Tibial nerve (tissue), 4 donors: ENCODE data around the gene KRT25. TPM values are rescaled to one million over a fixed set of nuclear protein-coding genes. Genes with fewer than 3 reads are reported as not detected.
A peak's percentile ranks its signal among the peaks of the same experiment; 100 is the strongest.

Source experiments
- DNase-seq, 2 donors: peaks; one replicate each; pipeline ENCODE4 v3.0.0-alpha.2; 2019; ENCODE audit warnings: low spot score in 2 of 2
- H3K27ac ChIP-seq, 4 donors: fragments of 200-600 bp; sonication (generic) in 3 of 4; one replicate each; pipeline ENCODE4 v1.5.1; 2017 to 2019; ENCODE audit warnings: mild to moderate bottlenecking in 1 of 4
- H3K27me3 ChIP-seq, 2 donors: fragments of 200-600 bp; sonication (generic) in 1 of 2; one replicate each; pipeline versions ENCODE4 v1.5.1 to v1.6.0; 2017 to 2019
- H3K36me3 ChIP-seq, 3 donors: fragments of 200-600 bp; sonication (generic); one replicate each; pipeline ENCODE4 v1.5.1; 2018 to 2019
- H3K4me1 ChIP-seq, 4 donors: fragments of 200-600 bp; sonication (generic) in 3 of 4; one replicate each; pipeline ENCODE4 v1.5.1; 2017 to 2019
- H3K4me3 ChIP-seq, 4 donors: fragments of 200-600 bp; sonication (generic) in 3 of 4; one replicate each; pipeline ENCODE4 v1.5.1; 2017 to 2019; ENCODE audit warnings: mild to moderate bottlenecking in 1 of 4, moderate library complexity in 1 of 4
- H3K9me3 ChIP-seq, 4 donors: fragments of 200-600 bp; sonication (generic) in 3 of 4; one replicate each; pipeline ENCODE4 v1.5.1; 2017 to 2019
- CTCF ChIP-seq, 5 experiments: fragments of 200-600 bp in 3 of 5; fragments of 450-650 bp in 2 of 5; sonication (generic) in 3 of 5; IDR thresholded peaks; one replicate each; pipeline ENCODE4 v1.5.1; 2016 to 2019; ENCODE audit warnings: antibody characterized with exemption in 5 of 5, mild to moderate bottlenecking in 3 of 5, moderate library complexity in 2 of 5
- EP300 ChIP-seq, 2 donors: sonication (generic); formaldehyde crosslinking; IDR thresholded peaks; one replicate each; pipeline ENCODE4 v1.6.1; 2017; ENCODE audit warnings: antibody characterized with exemption in 2 of 2, mild to moderate bottlenecking in 1 of 2
- POLR2A ChIP-seq, 2 donors: fragments of 450-650 bp; IDR thresholded peaks; one replicate each; pipeline ENCODE4 v1.6.1; 2017; ENCODE audit warnings: antibody characterized with exemption in 2 of 2, mild to moderate bottlenecking in 2 of 2, moderate library complexity in 2 of 2
- WGBS, 2 donors: methylation state at CpG; one replicate each; pipeline ENCODE4 v1.1.5; 2018; 5-methylcytosine and 5-hydroxymethylcytosine counted together
- total RNA-seq, 4 donors: library from RNA; depleted of rRNA; stranded (reverse); fragments of >200 nt; gene quantifications; one replicate each; pipeline ENCODE4 v1.1.0, GENCODE V29; 2016

KRT25 gene
- total RNA-seq, 4 donors from 2014 or later = 0.22 to 0.84 (median 0.39) TPM; not detected in 1

GRCh38 chr17:40717776-40718175 is 37.4 kb downstream of the KRT25 start:
- DNase-seq = no peak
- no peaks in the 10 kb centered on the region for H3K9me3 ChIP-seq
- 35 to 44% methylated on average over 3 of the region's 3 CpGs for WGBS, 2 donors
- H3K4me3 ChIP-seq = no peak overlapping the region
- H3K36me3 ChIP-seq = no peaks in the 10 kb centered on the region
- peaks cover 0 to 22% (median 0%) of the 10 kb centered on the region in 4 donors for H3K4me1 ChIP-seq
- TF ChIP-seq POLR2A (IDR thresholded peaks at IDR 0.05) (no peak), CTCF (IDR thresholded peaks at IDR 0.05) (no peak), EP300 (IDR thresholded peaks at IDR 0.05) (no peak)
- no peaks in the 10 kb centered on the region for H3K27me3 ChIP-seq
- H3K27ac ChIP-seq = no peak overlapping the region

GRCh38 chr17:40714473-40714872 is 40.7 kb downstream of the KRT25 start:
- TF ChIP-seq EP300 (IDR thresholded peaks at IDR 0.05) (no peak), CTCF (IDR thresholded peaks at IDR 0.05) (peak in 2 of 5 experiments; percentile 8 to 24), POLR2A (IDR thresholded peaks at IDR 0.05) (no peak)
- Histone ChIP-seq H3K27ac (no peak overlapping the region), H3K36me3 (no peaks in the 10 kb centered on the region), H3K4me1 (peaks cover 0 to 7% (median 0%) of the 10 kb centered on the region in 4 donors), H3K4me3 (no peak overlapping the region), H3K9me3 (no peaks in the 10 kb centered on the region), H3K27me3 (no peaks in the 10 kb centered on the region)
- WGBS, 2 donors = 55 to 57% methylated on average over 6 of the region's 6 CpGs
- no peak for DNase-seq

GRCh38 chr17:40707745-40708144 is 47.4 kb downstream of the KRT25 start:
- H3K4me1 ChIP-seq = peaks cover 0 to 13% (median 0%) of the 10 kb centered on the region in 4 donors
- H3K27me3 ChIP-seq = no peaks in the 10 kb centered on the region
- TF ChIP-seq CTCF (IDR thresholded peaks at IDR 0.05) (no peak), EP300 (IDR thresholded peaks at IDR 0.05) (peak in 1 of 2 donors; percentile 80)
- H3K9me3 ChIP-seq = no peaks in the 10 kb centered on the region
- H3K27ac ChIP-seq = peak overlapping the region in 3 of 4 donors; percentile 2 to 80 (median 56)
- H3K36me3 ChIP-seq = no peaks in the 10 kb centered on the region
- WGBS, 2 donors = 29 to 34% methylated on average over 7 of the region's 7 CpGs
- peak; percentile 39 to 69 for DNase-seq
- no peak overlapping the region for H3K4me3 ChIP-seq

- DNase-seq = no peak
- no peak overlapping the region for H3K4me3 ChIP-seq
- H3K27ac ChIP-seq = no peak overlapping the region
- no peaks in the 10 kb centered on the region for H3K36me3 ChIP-seq
- TF ChIP-seq CTCF (IDR thresholded peaks at IDR 0.05) (no peak), POLR2A (IDR thresholded peaks at IDR 0.05) (no peak), EP300 (IDR thresholded peaks at IDR 0.05) (no peak)
- H3K27me3 ChIP-seq = no peaks in the 10 kb centered on the region
- 59 to 60% methylated on average over 4 of the region's 4 CpGs for WGBS, 2 donors
- H3K4me1 ChIP-seq = peaks cover 0 to 15% (median 0%) of the 10 kb centered on the region in 4 donors
- H3K9me3 ChIP-seq = no peaks in the 10 kb centered on the region
Measured at GRCh38 chr17:40705584-40705983, 49.5 kb downstream of the KRT25 start.

GRCh38 chr17:40703652-40704051 is 51.5 kb downstream of the KRT25 start, which contains the start of gene KRT24:
Gene KRT24, minus strand, starts transcription at chr17:40703752. Its CDS starts 59 bp downstream, at chr17:40703693.
- TF ChIP-seq POLR2A (IDR thresholded peaks at IDR 0.05) = no peak
- no peak for TF ChIP-seq CTCF (IDR thresholded peaks at IDR 0.05)
- TF ChIP-seq EP300 (IDR thresholded peaks at IDR 0.05) = no peak
- 86 to 93% methylated on average over 7 of the region's 7 CpGs for WGBS, 2 donors
- no peak within 1 kb of the TSS for H3K27ac ChIP-seq

More at GRCh38 chr17:40703652-40704051, 51.5 kb downstream of the KRT25 start, which contains the start of gene KRT24:
- no peak within 1 kb of the TSS for H3K4me3 ChIP-seq
- H3K27me3 ChIP-seq = no peaks in the 10 kb centered on the region
- peaks cover 0 to 32% (median 0%) of the 10 kb centered on the region in 4 donors for H3K4me1 ChIP-seq
- H3K9me3 ChIP-seq = no peaks in the 10 kb centered on the region
- no peaks in the 10 kb centered on the region for H3K36me3 ChIP-seq
- DNase-seq = no peak
